PC-9 (cell line): ENCODE measurements around the gene BNIP2.

Experiments
- EZH2 ChIP-seq: fragments of 200-600 bp; sonication (generic); IDR thresholded peaks from 2 replicates; pipeline ENCODE4 v1.8.0; 2017; ENCODE audit warnings: antibody characterized with exemption, low read depth
- TF ChIP-seq, protein P1 (sequence below): fragments of 200-600 bp; sonication (generic); conservative IDR thresholded peaks from 2 replicates; pipeline ENCODE4 v1.6.1; 2017; ENCODE audit warnings: mixed run types, antibody characterized with exemption, mild to moderate bottlenecking, moderate library complexity

GRCh38 chr15:59647085-59647484 is 42.0 kb downstream of the BNIP2 start:
- TF ChIP-seq, protein P1, sequence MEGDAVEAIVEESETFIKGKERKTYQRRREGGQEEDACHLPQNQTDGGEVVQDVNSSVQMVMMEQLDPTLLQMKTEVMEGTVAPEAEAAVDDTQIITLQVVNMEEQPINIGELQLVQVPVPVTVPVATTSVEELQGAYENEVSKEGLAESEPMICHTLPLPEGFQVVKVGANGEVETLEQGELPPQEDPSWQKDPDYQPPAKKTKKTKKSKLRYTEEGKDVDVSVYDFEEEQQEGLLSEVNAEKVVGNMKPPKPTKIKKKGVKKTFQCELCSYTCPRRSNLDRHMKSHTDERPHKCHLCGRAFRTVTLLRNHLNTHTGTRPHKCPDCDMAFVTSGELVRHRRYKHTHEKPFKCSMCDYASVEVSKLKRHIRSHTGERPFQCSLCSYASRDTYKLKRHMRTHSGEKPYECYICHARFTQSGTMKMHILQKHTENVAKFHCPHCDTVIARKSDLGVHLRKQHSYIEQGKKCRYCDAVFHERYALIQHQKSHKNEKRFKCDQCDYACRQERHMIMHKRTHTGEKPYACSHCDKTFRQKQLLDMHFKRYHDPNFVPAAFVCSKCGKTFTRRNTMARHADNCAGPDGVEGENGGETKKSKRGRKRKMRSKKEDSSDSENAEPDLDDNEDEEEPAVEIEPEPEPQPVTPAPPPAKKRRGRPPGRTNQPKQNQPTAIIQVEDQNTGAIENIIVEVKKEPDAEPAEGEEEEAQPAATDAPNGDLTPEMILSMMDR, result no peak
- TF ChIP-seq EZH2, result no peak
